ENCODE data around the gene CNTNAP2. TPM values are rescaled to one million over a fixed set of nuclear protein-coding genes. Genes with fewer than 3 reads are reported as not detected.
"Not testable (repeated sequence)": the region's sequence is repeated elsewhere in the genome, so short reads cannot be mapped to it uniquely, and the experiment has no call there.

CNTNAP2 gene
- total RNA-seq, 1 donor from 2014 or later, result 1.9 TPM

DNA sequence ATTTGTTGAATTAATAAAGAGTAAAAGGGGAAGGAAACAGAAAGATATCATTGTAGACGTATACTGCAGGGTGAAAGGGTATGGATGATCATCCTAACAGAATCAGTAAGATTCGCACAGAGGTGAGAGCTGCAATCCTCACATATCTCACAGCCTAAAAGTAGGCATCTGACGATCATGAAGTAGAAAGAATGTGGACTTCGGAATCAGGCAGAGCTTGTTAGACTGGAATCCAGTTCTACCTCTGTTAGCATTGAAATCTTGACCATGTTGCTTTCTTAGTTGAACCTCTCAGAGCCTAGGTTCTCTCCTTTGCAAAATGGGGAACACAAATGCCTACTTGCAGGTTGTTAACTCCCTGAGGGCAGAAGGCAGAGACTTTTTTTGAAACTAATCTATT lies 2154.0 kb downstream of the CNTNAP2 start:
- no peak for DNase-seq

DNA sequence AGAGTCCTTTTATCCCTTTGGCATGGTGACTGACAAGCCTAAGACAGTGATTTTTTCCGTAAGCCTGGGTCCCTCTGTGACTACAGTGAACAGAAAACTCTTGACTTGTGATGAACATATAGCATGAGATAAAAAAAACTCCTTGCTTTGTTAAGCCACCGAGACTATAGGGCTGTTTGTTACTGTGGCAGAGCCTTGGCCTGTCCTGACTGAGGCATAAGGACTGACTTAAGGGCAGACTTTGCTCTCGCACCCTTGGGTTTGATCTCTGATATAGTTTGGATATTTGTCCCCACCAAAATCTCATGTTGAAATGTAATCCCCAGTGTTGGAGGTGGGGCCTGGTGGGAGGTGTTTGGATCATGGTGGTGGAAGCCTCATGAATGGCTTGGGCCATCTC lies 2157.5 kb downstream of the CNTNAP2 start:
- DNase-seq, result no peak

DNA sequence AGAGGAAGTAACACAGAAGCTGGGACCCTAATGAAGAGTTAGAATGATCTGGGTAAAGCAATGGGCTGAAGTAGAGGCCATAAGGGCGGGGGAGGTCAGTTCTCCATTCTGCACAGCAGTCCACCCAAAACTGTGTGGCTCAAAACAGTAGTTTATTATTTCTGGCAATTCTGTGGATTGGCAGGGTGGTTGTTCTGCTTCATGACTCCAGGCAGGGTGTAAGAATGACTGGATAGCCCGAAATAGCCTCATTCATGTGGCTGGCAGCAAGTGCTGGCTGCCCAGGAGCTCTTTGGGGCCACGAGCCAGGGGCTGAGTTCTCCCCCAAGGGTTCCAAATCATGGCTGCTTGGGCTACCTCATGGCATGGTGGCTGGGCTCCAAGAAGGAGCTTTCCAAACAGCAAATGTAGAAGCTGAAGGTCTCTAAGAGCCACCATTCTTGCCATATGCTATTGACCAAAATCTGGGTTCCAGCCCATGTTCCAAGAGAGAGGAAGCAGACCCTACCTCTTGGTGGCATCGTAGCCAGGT lies 2158.8 kb downstream of the CNTNAP2 start:
- DNase-seq, result no peak

DNA sequence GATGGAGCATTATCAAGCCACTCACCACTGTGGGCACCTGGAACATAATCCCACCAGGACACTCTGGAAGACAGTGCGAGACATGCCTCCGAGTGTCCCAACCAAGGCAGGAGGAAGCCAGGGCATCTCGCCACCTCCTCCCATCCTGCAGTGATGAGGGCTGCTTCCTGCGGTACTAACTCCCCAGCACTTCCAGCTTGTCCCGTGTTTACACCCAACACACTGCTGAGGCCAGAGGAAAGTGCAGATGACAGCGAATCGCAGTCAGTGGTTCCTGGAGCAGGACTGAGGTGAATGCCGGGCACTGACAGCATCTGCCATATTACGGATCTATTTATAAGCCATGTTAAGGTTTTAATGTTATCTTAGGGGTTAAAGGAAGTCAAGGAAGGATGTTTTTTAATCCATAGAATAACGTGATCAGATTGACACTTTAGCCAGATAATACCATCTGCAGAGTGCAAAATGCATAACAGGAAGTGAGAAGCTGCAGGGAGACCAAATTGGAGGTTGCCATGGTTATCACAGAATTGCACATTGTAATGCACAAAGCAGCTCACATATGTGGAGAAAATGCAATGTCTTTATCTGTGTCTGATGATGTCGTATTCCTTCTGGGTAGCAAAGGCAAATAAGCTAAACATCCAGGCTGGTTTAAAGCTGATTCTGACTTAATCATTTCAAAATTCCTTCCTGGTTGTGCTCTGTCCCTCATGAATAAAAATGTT lies 2159.9 kb downstream of the CNTNAP2 start:
- DNase-seq, result peak; percentile 37

DNA sequence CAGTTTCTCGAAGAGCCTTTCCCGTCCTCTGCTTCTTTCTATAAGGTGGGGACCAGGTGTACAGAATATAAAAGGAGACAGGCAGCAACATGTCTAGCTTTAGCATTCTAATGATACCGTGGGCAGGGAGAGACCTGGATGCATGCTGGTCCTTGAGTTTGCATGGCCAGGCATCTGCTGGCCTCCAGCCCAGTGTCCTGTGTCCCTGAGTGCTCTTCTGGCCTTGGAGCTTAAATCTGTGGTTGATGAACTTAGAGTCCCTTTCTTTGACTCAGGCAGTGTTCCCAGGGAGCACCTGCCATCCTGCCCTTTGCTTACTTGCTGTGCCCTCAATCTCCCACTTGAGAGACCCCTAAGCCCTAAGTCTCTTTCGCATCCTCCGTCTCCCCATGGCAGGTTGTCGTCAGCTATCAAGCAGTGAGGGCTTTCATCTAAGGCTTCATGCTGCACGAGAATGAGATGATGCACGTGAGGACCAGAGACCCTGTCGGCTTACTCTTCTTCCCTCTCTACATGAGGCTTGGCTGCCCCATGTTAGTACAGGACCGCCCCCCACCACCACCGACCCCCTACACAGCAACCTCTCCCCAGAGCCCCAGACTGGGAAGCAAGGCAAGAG lies 2160.6 kb downstream of the CNTNAP2 start:
- DNase-seq, result no peak

DNA sequence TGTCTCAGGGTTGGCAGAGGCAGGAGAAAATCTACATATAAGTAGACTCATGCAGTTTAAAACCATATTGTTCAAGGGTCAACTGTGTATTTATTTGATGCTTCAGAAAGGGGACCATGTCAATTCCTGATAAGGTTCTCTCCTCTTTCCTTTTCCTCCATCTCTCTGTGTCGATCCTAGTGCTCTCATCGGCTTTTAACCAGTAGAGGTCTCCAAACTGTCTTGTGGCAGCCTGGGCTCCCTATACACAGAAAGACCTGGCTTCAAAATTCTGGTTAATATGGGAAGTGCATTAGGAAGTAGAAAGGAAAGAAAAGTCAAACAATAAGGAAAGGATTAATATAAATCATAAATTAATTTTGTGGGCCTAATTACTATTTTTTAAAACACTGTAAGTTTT lies 2169.5 kb downstream of the CNTNAP2 start:
- DNase-seq, result no peak

DNA sequence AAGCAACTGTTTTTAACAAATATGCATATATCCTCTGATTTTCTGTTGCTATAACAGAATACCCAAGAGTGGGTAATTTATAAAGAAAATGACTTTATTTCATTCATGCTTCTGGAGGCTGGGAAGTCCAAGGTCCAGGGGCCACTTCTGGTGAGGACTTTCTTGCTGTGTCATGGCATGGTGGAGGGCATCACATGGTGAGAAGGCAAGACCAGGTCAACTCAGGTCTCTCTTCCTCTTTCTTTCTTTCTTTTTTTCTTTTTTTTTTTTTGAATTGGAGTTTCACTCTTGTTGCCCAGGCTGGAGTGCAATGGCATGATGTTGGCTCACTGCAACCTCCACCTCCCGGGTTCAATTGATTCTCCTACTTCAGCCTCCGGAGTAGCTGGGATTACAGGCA lies 2170.9 kb downstream of the CNTNAP2 start:
- DNase-seq, result no peak

DNA sequence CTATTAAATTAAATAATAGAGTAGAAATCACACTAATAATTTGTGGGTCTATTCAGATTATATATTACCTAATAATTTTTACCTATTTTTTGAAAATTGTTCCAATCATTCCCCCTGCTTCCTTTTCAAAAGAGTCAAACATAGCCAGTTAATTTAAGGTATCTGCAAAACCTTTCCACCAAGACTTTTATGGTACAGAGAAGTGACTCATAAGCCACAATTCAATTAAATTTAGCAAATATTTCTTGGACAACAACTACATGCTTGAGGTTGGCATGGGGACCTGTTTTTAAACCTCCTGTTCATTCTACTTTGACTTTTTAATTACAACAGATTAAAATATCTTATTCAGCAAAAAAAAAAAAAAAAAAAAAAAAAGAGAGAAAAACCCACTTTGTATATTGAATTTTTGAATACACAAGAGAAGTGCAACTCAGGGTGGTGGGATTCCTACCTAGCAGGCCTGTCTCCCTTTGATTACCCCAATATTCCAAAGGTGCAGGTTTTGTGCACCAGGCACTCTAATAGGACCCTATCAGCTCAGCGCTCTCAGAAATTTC lies 2172.1 kb downstream of the CNTNAP2 start:
- DNase-seq, result no peak

DNA sequence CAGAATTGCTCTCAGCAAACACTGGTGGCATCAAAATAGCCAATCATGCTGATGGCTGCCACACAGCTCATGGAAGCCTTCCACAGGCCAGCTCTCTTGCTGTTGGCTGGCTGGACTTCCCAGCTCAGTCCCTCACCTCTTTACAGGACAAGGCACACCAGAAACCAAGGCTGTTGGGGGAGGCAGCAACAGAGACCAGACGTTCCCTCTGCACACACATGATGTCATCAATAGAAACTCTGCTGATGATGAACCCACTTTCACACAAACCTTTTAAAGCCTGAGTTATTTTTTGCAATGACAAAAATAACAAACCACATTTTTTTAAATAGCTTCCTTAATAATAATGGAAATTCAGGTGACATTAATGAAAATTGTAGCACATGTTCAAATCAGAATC lies 2173.0 kb downstream of the CNTNAP2 start:
- DNase-seq, result no peak

DNA sequence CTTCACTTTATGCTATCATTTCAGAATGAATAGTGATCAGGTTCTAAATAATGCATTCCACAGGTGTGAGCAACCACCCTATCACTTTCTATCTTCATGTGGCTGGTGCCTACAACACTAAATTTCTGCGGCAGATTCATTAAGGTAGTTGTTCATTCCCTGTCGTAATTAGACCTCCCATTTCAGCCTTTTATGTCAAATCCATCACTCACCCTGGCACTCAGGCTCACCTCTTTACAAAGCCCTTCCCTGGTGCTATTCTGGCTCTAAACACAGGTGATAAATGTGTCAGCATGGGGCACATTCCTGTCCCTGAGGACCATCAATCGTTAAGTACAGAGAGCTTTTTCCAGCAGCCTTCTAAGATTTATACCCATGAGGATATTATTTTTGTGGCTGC lies 2173.9 kb downstream of the CNTNAP2 start:
- no peak for DNase-seq

DNA sequence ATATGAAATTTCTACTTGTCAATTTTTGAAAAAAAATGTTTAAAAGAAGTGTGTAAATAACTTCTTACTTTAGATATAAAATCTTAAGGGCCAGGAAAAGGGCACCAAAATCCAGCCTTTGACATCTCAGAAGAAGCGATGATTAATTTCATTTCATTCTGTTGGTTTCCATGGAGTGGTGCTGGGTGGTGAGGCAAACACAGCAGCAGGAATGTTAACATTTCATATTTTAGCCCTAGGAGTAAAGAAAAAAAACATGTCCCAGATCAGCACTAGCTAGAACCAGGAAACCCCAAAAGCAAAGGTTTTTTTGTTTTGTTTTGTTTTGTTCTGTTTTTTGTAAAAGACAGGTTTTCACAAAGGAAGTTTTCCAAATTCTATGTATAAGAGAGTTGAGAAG lies 2175.2 kb downstream of the CNTNAP2 start:
- no peak for DNase-seq

DNA sequence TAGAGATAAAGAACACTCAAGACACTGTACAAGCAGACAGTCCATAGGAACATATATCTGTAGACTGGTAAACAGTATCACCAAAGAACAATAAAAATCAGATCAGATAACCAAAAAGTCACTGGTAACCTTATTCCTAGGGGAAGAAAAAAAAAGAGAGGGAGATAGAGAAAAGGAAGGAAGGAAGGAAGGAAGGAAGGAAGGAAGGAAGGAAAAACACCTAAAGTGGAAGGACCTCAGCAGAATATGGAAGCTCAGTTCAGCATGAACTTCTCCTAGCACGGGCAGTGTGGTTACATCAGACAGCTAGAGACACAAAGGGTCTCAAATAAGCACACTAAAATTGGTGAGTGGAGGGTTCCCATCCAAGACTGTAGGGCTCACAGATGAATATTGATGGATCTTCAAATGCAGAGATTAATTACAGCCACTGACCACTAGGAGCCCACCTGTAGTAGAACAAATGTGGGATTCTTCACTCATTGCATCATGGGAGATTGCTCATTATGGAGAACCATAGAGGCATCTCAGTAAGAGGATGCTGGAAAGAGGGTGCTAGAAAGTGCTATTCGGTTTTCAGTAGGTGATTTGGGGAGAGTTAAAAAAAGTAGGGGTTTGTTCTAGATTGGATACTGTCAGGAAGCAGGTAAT lies 2180.5 kb downstream of the CNTNAP2 start:
- DNase-seq, result no peak

DNA sequence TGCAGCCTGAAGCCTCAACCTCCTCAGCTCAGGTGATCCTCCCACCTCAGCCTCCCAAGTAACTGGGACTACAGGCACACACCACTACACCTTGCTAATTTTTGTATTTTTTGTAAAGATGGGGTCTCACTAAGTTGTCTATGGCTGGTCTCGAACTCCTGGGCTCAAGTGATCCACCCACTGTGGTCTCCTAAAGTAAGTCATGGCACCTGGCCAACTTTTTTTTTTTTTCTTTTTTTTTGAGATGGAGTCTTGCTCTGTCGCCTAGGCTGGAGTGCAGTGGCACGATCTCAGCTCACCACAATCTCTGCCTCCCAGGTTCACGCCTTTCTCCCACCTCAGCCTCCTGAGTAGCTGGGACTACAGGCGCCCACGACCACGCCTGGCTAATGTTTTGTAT lies 2182.2 kb downstream of the CNTNAP2 start:
- DNase-seq, result not testable (repeated sequence)

DNA sequence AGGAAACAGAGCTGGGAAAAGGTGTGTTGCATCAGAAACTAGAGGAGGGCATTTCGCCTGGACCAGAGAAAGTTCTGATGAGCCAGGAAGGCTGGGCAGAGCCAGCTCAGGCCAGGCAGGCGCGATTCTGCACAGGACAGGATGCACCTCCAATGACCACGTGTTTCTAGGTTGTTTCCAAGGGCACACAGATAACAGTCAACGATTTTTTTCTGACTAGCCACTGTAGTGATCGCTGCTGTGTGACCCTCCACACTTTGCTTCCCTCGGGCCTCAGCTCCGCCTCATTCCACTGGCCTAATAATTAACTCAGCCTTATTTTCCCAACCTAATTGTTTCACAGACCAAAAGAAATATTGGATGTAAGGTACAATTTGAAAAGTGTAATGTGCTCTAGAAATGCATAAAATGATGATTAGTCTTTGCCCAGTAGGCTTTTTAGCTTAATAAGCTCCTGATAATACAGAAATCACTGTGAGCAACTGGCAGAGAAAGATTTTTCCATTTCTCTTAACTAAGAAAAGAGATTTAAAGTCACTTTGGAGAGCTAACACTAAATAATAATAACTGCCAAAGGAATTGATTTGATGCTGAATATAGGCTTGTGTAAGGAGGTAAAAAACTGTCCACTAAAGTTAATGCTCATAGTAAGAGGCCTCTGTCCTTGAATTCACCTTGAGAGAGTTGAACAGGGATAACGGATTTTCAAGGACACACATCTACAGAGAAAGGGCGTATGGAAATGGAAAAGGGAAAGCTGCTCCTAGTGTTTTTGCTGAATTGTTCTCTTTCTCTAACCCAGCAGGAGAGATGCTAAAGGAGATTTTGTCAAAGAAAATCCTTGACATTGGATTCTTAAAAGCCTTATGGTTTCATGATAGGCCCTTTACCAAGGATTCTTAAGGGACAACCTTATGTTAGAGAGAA lies 2183.0 kb downstream of the CNTNAP2 start:
- no peak for DNase-seq

DNA sequence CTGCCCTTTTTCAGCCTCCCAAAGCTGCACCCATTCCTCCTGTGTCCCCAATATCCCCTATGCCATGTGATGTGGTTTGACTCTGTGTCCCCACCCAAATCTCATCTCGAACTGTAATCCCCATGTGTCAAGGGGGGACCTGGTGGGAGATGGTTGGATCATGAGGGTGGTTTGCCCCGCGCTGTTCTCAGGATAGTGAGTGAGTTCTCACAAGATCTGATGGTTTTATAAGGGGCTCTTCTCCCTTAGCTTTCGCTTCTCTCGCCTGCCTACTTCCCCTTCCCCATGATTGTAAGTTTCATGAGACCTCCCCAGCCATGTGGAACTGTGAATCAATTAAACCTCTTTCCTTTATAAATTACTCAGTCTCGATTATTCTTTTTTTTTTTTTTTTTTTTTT lies 2185.8 kb downstream of the CNTNAP2 start:
- not testable (repeated sequence) for DNase-seq

DNA sequence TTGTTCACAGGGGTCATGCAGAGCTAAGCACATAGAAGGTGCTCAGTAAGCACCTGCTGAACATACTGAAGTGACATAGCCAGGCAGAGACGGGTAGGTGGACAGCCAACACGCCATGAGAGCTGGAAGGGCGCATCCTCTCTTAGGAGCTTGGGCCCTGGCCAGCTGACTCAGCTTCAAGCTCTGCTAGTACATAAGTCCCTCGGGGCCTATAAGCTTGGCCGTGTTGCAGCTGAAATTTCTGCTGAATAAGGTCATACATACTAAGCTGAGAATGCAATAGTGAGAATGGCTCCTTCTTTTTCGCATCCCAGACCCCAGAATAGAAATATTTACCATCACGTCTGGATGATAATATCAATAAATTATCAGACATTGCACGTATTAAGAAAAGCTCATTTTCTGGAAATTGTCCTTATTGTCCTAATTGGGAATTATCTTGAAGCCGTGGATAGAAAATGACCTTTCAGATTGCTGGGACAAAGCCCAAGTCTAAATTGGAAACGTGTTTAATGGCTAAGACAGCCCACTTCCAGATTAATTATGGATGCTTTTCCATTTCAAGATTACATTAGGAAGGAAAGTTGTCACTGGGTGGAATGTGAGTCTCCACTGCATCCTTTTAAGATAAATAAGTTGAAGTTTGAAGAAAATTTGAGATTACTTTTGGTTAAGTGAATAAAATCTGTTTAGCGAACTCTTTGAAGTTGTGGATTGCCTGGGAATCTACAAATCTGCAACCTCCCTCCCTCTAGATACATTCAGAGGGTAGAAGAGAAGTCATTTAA lies 2186.9 kb downstream of the CNTNAP2 start:
- peak; percentile 95 for DNase-seq

DNA sequence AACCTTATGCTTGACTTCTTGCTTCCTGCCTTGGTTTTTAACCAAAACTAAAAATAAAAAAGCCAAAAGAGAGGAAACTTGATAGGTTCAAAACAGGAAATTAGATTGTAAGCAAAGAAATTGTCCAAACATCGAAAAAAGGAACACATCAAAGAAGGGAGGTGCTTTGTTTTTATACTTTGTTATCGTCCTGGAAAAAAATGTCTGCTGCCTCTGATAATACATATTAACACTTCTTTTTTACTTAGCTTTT lies 2187.4 kb downstream of the CNTNAP2 start:
- DNase-seq, result no peak

DNA sequence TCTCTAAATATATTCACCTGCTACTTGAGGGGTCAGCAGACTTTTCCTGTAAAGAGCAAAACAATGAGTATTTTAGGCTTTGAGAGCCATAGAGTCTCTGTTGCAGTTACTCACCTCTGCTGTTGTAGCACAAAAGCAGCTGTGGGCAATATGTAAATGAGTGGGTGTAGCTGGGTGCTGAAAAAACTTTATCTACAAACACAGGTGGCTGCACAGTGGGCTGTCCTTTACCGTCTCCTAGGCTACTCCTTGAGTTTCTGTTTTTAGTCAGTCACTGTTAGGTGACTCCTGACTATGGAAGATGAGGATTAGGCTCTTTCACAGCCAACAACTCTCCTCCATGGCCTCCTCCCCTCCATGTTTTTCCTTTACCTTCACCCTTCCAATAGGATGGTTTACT lies 2187.9 kb downstream of the CNTNAP2 start:
- DNase-seq, result no peak

DNA sequence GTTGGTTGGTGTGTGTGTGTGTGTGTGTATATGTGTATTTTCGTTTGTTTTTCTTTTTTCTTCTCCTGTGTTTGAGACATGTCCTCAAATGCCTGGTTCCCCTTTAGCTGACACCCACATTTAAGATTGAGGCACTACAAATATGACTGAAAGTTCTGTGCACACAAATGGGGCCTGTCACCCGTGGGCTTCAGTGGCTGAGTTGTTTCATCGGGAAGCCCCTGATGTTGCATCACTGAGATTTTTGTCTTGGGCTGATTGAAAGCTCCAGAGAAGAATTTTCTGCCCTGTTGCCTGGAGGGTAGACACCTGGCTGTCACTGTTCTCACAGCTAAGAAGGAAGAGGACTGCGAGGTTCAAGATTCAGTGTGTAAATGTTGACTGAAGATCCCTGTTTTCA lies 2190.2 kb downstream of the CNTNAP2 start:
- DNase-seq, result no peak

DNA sequence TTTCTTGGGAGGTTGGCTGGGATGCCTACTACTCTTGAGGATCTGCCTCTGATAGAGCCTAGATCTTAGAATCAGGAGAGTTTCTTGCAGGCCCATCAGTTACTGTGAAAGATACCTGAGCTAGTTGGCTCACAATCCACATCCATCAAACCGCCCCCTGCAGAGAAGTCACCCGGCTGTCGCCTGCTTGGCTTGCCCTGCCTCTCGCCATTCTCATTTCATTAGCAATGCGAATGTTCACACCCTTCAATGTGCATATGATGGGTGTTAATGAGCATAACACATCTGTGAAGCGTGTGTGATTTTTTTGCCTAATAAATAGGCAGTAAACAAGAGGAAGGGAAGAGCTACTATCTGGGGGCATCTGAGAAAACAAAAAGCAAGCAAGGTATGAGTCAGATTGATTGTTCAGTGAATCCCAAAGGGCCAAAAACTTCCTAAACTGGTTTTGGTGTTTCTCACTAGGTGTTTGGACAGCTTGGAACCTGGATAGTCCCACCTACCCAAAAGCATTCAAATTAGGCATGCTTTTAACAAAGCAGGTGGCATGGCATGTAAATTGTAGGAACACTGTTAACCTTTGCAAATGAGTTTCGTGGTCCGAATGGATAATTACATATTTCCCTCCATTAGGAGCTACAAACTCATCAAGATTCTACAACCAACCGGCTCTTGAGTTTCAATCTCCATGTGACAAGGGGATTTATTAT lies 2201.7 kb downstream of the CNTNAP2 start:
- peak; percentile 12 for DNase-seq

DNA sequence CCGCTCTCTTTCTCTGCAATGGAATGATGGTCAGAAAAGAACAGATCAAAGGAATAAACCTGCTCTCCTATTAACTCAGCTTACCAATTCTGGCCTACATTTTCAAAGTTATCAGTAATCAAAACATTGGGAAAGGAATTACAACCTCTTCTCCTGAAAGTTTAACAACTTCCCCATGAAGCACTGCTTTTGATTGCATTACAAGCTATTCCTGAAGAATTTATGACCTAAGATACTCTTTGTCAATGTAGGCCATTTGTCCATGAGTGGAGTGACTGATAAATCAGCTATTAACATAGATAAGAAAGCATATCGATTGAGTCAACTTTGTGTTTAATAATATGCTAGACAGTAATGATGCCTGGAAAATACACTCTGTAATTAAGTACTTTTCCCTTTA lies 2202.2 kb downstream of the CNTNAP2 start:
- no peak for DNase-seq

Data from skin of body (tissue), 2 donors.